ENCODE results near the gene EIF3I.

EIF3I gene

GRCh38 chr1:32195531-32195930 lies 26.7 kb upstream of the EIF3I start:
- TF ChIP-seq CTCF (conservative IDR thresholded peaks at IDR 0.05; ENCODE audit: low read length), result no peak
- no peak for TF ChIP-seq EZH2phosphoT487 (IDR thresholded peaks at IDR 0.05; ENCODE audit: borderline replicate concordance)
- H3K9me2 ChIP-seq (replicated peaks; ENCODE audit: low read depth, low read length), result no peaks in the 10 kb centered on the region
- H3F3A ChIP-seq (ENCODE audit: low read depth), result peaks cover 7% of the 10 kb centered on the region; the same call in 1 of the 2 replicates
- H3K4me1 ChIP-seq (ENCODE audit: insufficient read depth, low read length, poor library complexity, severe bottlenecking), result peaks cover 37% of the 10 kb centered on the region
- peaks cover 66% of the 10 kb centered on the region for H4K20me1 ChIP-seq (ENCODE audit: insufficient read depth, low read length, poor library complexity, severe bottlenecking)
- no peak overlapping the region for H3K4me3 ChIP-seq (ENCODE audit: low read length, poor library complexity, severe bottlenecking)
- H2AFZ ChIP-seq (ENCODE audit: low read length), result no peak overlapping the region
- no peaks in the 10 kb centered on the region for H3K27me3 ChIP-seq (ENCODE audit: insufficient read depth, low read length, poor library complexity, severe bottlenecking)
- H3K9me3 ChIP-seq (ENCODE audit: insufficient read depth, low read depth, low read length), result no peaks in the 10 kb centered on the region
- H3K79me2 ChIP-seq (ENCODE audit: insufficient read depth, low read length), result no peaks in the 10 kb centered on the region
- no peak overlapping the region for H3K9ac ChIP-seq (ENCODE audit: low read depth, low read length, poor library complexity, severe bottlenecking)
- H3K36me3 ChIP-seq (ENCODE audit: insufficient read depth, low read length), result peaks cover 60% of the 10 kb centered on the region; the same call in 1 of the 2 replicates
- peak overlapping the region; percentile 65 for H3K4me2 ChIP-seq (ENCODE audit: low read depth, low read length, poor library complexity, severe bottlenecking)

- H3K4me2 ChIP-seq (ENCODE audit: low read depth, low read length, poor library complexity, severe bottlenecking), result peak overlapping the region; percentile 65
- no peak for TF ChIP-seq CTCF (conservative IDR thresholded peaks at IDR 0.05; ENCODE audit: low read length)
- no peak for TF ChIP-seq EZH2phosphoT487 (IDR thresholded peaks at IDR 0.05; ENCODE audit: borderline replicate concordance)
- H3K9me3 ChIP-seq (ENCODE audit: insufficient read depth, low read depth, low read length), result no peaks in the 10 kb centered on the region
- H3F3A ChIP-seq (ENCODE audit: low read depth), result peaks cover 7% of the 10 kb centered on the region; the same call in 1 of the 2 replicates
- H3K9ac ChIP-seq (ENCODE audit: low read depth, low read length, poor library complexity, severe bottlenecking), result no peak overlapping the region
- no peaks in the 10 kb centered on the region for H3K79me2 ChIP-seq (ENCODE audit: insufficient read depth, low read length)
- H3K9me2 ChIP-seq (replicated peaks; ENCODE audit: low read depth, low read length), result no peaks in the 10 kb centered on the region
- H4K20me1 ChIP-seq (ENCODE audit: insufficient read depth, low read length, poor library complexity, severe bottlenecking), result peaks cover 63% of the 10 kb centered on the region
- peaks cover 54% of the 10 kb centered on the region; the same call in 1 of the 2 replicates for H3K36me3 ChIP-seq (ENCODE audit: insufficient read depth, low read length)
- H3K4me1 ChIP-seq (ENCODE audit: insufficient read depth, low read length, poor library complexity, severe bottlenecking), result peaks cover 37% of the 10 kb centered on the region
- H2AFZ ChIP-seq (ENCODE audit: low read length), result no peak overlapping the region
- no peaks in the 10 kb centered on the region for H3K27me3 ChIP-seq (ENCODE audit: insufficient read depth, low read length, poor library complexity, severe bottlenecking)
- peak overlapping the region; percentile 25 for H3K4me3 ChIP-seq (ENCODE audit: low read length, poor library complexity, severe bottlenecking)
Observed at GRCh38 chr1:32195972-32196823, 26.0 kb upstream of the EIF3I start.

- Histone ChIP-seq H3F3A (ENCODE audit: low read depth) (peaks cover 7% of the 10 kb centered on the region; the same call in 1 of the 2 replicates), H4K20me1 (ENCODE audit: insufficient read depth, low read length, poor library complexity, severe bottlenecking) (peaks cover 54% of the 10 kb centered on the region), H3K9me2 (replicated peaks; ENCODE audit: low read depth, low read length) (no peaks in the 10 kb centered on the region), H3K9me3 (ENCODE audit: insufficient read depth, low read depth, low read length) (no peaks in the 10 kb centered on the region), H3K27me3 (ENCODE audit: insufficient read depth, low read length, poor library complexity, severe bottlenecking) (no peaks in the 10 kb centered on the region), H3K4me2 (ENCODE audit: low read depth, low read length, poor library complexity, severe bottlenecking) (peak overlapping the region; percentile 65), H3K9ac (ENCODE audit: low read depth, low read length, poor library complexity, severe bottlenecking) (no peak overlapping the region), H3K4me1 (ENCODE audit: insufficient read depth, low read length, poor library complexity, severe bottlenecking) (peaks cover 43% of the 10 kb centered on the region), H3K79me2 (ENCODE audit: insufficient read depth, low read length) (peaks cover 5% of the 10 kb centered on the region; the same call in 1 of the 2 replicates), H3K36me3 (ENCODE audit: insufficient read depth, low read length) (peaks cover 46% of the 10 kb centered on the region; the same call in 1 of the 2 replicates), H3K4me3 (ENCODE audit: low read length, poor library complexity, severe bottlenecking) (no peak overlapping the region), H2AFZ (ENCODE audit: low read length) (no peak overlapping the region)
- TF ChIP-seq EZH2phosphoT487 (IDR thresholded peaks at IDR 0.05; ENCODE audit: borderline replicate concordance), result no peak
- no peak for TF ChIP-seq CTCF (conservative IDR thresholded peaks at IDR 0.05; ENCODE audit: low read length)
Observed at GRCh38 chr1:32197074-32197473, 25.1 kb upstream of the EIF3I start.
